ENCODE data around the gene SAFB. TPM values are rescaled to one million over a fixed set of nuclear protein-coding genes. Genes with fewer than 3 reads are reported as not detected.

Gene SAFB
- total RNA-seq, 2 donors from 2014 or later, result 130 to 153 TPM

DNA sequence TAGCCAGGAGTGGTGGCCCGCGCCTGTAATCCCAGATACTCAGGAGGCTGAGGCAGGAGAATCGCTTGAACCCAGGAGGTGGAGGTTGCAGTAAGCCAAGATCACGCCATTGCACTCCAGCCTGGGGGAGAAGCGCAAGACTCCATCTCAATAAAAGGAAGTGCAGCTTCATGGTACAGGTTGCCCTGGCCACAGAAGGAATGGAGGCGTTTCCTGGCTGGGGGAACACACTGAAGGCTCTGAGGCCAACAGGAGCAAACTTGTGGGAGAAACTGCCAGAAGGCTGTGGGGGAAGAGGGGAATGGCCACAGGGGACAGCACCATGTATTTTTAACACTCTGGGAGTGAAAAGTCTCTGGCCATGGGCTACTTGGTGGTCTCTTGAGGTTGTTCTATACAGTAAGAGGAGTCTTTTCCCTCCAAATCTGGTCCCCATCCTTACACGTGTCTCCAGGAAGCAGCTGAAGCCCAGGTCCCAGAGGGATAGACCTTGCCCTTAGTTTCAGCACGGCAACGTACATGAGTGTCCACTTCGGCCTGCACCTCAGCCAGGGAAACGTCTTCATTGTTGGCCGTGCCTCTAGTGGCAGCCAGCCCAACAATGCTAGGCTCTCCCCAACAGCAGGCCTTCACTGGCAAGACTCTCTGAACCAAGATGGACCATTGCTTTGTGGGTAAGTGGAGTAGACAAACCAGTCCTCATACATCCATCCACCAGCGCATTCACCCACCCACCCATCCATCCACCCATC, 50.0 kb downstream of the SAFB start:
- no peak overlapping the region for H3K9ac ChIP-seq (ENCODE audit: extremely low read depth, low read length, poor library complexity, severe bottlenecking)
- no peaks in the 10 kb centered on the region for H3K27me3 ChIP-seq (ENCODE audit: control insufficient read depth, insufficient read depth, low read length, poor library complexity, severe bottlenecking)
- WGBS, 2 experiments (ENCODE audit: insufficient coverage in 1 of 2, insufficient read length in 1 of 2), result 97 to 98% methylated on average over 12 of the region's 13 CpGs
- H3K27ac ChIP-seq (ENCODE audit: low read depth, low read length), result no peak overlapping the region
- Mint-ChIP-seq H3K27ac (no peak overlapping the region), H3K27me3 (ENCODE audit: insufficient read depth) (no peaks in the 10 kb centered on the region), H3K9me3 (no peaks in the 10 kb centered on the region), H3K36me3 (ENCODE audit: low read depth) (peaks cover 35% of the 10 kb centered on the region), H3K4me3 (no peak overlapping the region), H3K4me1 (peaks cover 4% of the 10 kb centered on the region)
- H3K4me3 ChIP-seq (ENCODE audit: low read length), result no peak overlapping the region
- DNase-seq, result no peak
- TF ChIP-seq CTCF (conservative IDR thresholded peaks at IDR 0.05), result no peak
- H3K36me3 ChIP-seq (ENCODE audit: control insufficient read depth, insufficient read depth, low read length), result peaks cover 36% of the 10 kb centered on the region
- H3K9me3 ChIP-seq (ENCODE audit: control insufficient read depth, low read length), result no peaks in the 10 kb centered on the region
- no peaks in the 10 kb centered on the region for H3K4me1 ChIP-seq (ENCODE audit: control insufficient read depth, insufficient read depth, low read length)

DNA sequence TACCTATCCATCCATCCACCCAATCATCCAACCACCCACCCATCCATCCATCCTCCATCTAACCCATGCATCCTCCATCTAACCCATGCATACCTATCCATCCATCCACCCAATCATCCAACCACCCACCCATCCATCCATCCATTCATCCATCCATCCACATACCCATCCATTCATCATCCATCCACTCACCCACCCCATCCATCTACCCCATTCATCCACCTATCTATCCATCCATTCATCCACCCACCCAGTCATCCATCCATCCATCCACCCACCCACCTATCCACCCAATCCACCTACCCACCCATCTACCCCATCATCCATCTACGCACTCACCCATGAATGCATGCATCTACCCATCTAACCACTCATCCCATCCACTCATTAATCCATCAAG, 50.9 kb downstream of the SAFB start:
- 96 to 100% methylated on average over 1 of the region's 1 CpG for WGBS, 2 experiments (ENCODE audit: insufficient coverage in 1 of 2, insufficient read length in 1 of 2)
- no peak for TF ChIP-seq CTCF (conservative IDR thresholded peaks at IDR 0.05)
- no peaks in the 10 kb centered on the region for H3K4me1 ChIP-seq (ENCODE audit: control insufficient read depth, insufficient read depth, low read length)
- no peak overlapping the region for H3K27ac Mint-ChIP-seq
- no peak overlapping the region for H3K27ac ChIP-seq (ENCODE audit: low read depth, low read length)
- no peak overlapping the region for H3K4me3 Mint-ChIP-seq
- H3K36me3 ChIP-seq (ENCODE audit: control insufficient read depth, insufficient read depth, low read length), result peaks cover 29% of the 10 kb centered on the region
- H3K27me3 Mint-ChIP-seq (ENCODE audit: insufficient read depth), result no peaks in the 10 kb centered on the region
- no peak for DNase-seq
- H3K27me3 ChIP-seq (ENCODE audit: control insufficient read depth, insufficient read depth, low read length, poor library complexity, severe bottlenecking), result no peaks in the 10 kb centered on the region
- H3K9me3 ChIP-seq (ENCODE audit: control insufficient read depth, low read length), result no peaks in the 10 kb centered on the region
- H3K36me3 Mint-ChIP-seq (ENCODE audit: low read depth), result peaks cover 30% of the 10 kb centered on the region
- no peaks in the 10 kb centered on the region for H3K9me3 Mint-ChIP-seq
- H3K4me1 Mint-ChIP-seq, result peaks cover 4% of the 10 kb centered on the region
- no peak overlapping the region for H3K9ac ChIP-seq (ENCODE audit: extremely low read depth, low read length, poor library complexity, severe bottlenecking)
- no peak overlapping the region for H3K4me3 ChIP-seq (ENCODE audit: low read length)

- WGBS, 2 experiments (ENCODE audit: insufficient coverage in 1 of 2, insufficient read length in 1 of 2), result 88 to 95% methylated on average over 3 to 5 of the region's 5 CpGs
- H3K27ac Mint-ChIP-seq, result peak overlapping the region; percentile 61
- Histone ChIP-seq H3K36me3 (ENCODE audit: control insufficient read depth, insufficient read depth, low read length) (peaks cover 19% of the 10 kb centered on the region), H3K9ac (ENCODE audit: extremely low read depth, low read length, poor library complexity, severe bottlenecking) (no peak overlapping the region), H3K4me1 (ENCODE audit: control insufficient read depth, insufficient read depth, low read length) (no peaks in the 10 kb centered on the region), H3K4me3 (ENCODE audit: low read length) (no peak overlapping the region), H3K27me3 (ENCODE audit: control insufficient read depth, insufficient read depth, low read length, poor library complexity, severe bottlenecking) (no peaks in the 10 kb centered on the region), H3K9me3 (ENCODE audit: control insufficient read depth, low read length) (no peaks in the 10 kb centered on the region), H3K27ac (ENCODE audit: low read depth, low read length) (no peak overlapping the region)
- H3K27me3 Mint-ChIP-seq (ENCODE audit: insufficient read depth), result no peaks in the 10 kb centered on the region
- H3K36me3 Mint-ChIP-seq (ENCODE audit: low read depth), result peaks cover 21% of the 10 kb centered on the region
- H3K4me1 Mint-ChIP-seq, result peaks cover 7% of the 10 kb centered on the region
- TF ChIP-seq CTCF (conservative IDR thresholded peaks at IDR 0.05), result no peak
- no peak overlapping the region for H3K4me3 Mint-ChIP-seq
- DNase-seq, result no peak
- H3K9me3 Mint-ChIP-seq, result no peaks in the 10 kb centered on the region
Measured at GRCh38 chr19:5674714-5675113, 51.8 kb downstream of the SAFB start.
